HG03354 (cell line): Measurements from ENCODE around the gene SIRT3.

Experiments used
- ATAC-seq: cut with Tn5 transposase; IDR thresholded peaks from one replicate; pipeline ENCODE4 v1.9.1; 2021; ENCODE audit warnings: mild to moderate bottlenecking; ENCODE audit not compliant: unreplicated experiment, poor library complexity, severe bottlenecking

SIRT3 gene

GRCh38 chr11:235997-236773, at the start of gene SIRT3:
Gene SIRT3 (minus strand): TSS chr11:236342. CDS start chr11:236328, 14 bp downstream.
- peak; percentile 84 for ATAC-seq

GRCh38 chr11:285894-286220, 49.7 kb upstream of the SIRT3 start:
- ATAC-seq, result no peak

GRCh38 chr11:285021-285893, 49.1 kb upstream of the SIRT3 start:
- ATAC-seq, result no peak

- no peak for ATAC-seq
Measured at GRCh38 chr11:284105-285020, 48.2 kb upstream of the SIRT3 start.

- ATAC-seq, result no peak
Measured at GRCh38 chr11:283405-284104, 47.4 kb upstream of the SIRT3 start.

DNA sequence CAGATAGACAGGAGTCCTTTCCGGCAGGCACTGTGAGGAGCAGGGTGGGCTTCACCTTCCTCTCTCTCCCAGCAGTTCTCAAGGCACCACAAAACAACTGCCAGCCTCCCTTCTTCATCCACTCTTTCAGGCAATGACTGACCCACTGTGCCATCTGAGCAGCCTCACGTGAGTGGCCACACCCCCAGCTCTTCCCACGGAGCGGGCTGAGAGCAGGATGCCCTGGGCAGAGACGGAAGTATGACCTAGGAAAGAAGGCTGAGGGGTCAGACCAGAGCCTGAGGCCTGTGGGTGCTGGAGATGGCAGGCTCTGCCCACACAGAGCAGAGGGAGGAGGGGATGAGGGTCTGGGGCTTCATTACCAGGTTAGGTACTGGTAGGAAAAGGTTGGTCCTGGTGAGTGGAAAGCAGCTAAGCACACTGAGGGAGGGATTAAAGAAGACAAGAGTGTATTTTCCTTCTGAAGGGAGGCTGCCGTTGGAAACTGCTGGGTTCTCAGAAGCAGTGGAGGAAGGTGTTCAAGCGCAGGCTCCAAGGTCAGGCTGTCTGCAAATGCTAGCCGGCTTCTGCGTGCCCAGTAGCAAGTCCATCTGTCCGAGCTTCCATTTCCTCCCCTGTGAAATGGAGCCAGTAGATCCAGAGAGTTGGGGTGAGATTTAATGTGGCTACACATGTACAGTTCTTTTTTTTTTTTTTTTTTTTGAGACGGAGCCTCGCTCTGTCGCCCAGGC, 46.7 kb upstream of the SIRT3 start:
- no peak for ATAC-seq

DNA sequence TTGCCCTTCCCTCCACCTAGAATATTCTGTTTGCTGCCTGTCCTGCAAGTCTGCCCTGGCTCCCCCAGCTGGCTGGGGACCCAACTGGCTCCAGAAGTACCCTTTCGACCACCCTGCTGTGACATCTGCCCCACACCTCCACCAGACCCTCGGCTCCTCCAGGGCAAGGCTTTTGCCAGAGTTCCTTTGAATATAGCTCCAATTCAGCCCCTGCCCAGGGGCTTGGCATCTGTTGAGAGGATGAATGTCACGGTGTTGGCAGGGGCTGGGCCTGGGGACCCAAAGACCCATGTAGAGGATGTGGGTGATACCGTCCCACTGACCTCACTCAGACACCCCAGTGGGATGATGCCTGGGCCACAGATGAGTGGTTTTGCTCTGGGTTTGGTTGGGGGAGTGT, 46.0 kb upstream of the SIRT3 start:
- ATAC-seq, result no peak

DNA sequence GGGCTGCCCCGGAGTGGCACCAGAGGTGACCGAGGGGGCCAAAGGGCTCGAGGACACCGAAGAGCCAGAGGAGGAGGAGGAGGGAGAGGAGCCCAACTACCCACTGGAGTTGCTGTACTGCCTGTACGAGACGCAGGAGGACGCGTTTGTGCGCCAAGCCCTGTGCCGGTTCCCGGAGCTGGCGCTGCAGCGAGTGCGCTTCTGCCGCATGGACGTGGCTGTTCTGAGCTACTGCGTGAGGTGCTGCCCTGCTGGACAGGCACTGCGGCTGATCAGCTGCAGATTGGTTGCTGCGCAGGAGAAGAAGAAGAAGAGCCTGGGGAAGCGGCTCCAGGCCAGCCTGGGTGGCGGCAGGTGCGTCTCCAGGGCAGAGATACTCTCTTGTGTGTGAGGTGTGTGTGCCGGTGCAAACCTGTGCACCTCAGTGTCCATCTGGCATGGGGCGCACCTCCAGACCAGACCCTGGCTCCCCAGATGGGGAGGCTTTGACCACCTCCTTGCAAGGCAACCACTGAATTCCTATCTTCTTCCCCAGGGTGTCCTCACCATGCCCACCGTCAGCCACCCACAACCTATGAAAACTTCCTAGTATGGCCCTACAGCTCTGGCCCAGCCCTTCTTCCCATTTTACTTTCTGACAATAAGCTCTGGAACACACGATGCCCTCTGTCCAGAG, 45.5 kb upstream of the SIRT3 start:
- no peak for ATAC-seq

DNA sequence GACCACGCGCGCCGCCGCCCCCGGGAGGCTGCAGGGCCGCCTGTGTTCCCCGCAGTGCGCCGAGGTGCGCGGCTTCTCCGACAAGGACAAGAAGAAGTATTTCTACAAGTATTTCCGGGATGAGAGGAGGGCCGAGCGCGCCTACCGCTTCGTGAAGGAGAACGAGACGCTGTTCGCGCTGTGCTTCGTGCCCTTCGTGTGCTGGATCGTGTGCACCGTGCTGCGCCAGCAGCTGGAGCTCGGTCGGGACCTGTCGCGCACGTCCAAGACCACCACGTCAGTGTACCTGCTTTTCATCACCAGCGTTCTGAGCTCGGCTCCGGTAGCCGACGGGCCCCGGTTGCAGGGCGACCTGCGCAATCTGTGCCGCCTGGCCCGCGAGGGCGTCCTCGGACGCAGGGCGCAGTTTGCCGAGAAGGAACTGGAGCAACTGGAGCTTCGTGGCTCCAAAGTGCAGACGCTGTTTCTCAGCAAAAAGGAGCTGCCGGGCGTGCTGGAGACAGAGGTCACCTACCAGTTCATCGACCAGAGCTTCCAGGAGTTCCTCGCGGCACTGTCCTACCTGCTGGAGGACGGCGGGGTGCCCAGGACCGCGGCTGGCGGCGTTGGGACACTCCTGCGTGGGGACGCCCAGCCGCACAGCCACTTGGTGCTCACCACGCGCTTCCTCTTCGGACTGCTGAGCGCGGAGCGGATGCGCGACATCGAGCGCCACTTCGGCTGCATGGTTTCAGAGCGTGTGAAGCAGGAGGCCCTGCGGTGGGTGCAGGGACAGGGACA, 44.8 kb upstream of the SIRT3 start:
- ATAC-seq, result no peak

GRCh38 chr11:279966-280705, 44.0 kb upstream of the SIRT3 start:
- ATAC-seq, result no peak

DNA sequence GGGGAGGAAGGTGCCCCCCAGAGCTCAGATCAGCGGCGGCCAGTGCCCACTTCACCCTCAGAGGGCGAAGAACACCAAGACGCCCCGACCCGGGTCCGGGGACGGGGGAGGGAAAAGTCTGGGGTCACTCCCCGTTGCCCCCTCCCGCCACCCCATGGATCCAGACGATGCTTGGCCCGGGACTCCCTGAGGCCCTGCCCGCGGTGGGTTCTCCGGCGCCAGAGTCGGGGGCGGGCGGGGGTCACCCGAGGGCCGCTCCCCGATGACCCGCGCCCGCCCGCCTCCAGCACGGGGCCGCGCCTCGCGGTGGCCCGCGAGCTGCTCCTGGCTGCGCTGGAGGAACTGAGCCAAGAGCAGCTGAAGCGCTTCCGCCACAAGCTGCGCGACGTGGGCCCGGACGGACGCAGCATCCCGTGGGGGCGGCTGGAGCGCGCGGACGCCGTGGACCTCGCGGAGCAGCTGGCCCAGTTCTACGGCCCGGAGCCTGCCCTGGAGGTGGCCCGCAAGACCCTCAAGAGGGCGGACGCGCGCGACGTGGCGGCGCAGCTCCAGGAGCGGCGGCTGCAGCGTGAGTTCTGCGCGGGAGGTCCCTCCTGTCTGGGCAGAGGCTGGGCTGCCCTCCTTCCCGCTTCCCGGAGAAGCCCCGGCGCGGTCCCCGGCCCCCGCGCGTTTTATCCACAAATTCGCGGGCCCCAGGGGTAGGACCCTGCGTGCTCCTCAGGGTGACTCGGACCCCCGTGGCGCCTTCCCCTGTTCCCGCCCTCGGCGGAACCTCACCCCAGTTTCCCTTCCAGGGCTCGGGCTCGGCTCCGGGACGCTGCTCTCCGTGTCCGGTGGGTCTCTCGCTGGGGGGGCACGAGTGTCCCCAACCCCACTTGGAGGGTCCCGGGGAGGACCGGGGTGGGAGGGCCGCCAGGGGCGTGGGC, 43.2 kb upstream of the SIRT3 start:
- no peak for ATAC-seq

DNA sequence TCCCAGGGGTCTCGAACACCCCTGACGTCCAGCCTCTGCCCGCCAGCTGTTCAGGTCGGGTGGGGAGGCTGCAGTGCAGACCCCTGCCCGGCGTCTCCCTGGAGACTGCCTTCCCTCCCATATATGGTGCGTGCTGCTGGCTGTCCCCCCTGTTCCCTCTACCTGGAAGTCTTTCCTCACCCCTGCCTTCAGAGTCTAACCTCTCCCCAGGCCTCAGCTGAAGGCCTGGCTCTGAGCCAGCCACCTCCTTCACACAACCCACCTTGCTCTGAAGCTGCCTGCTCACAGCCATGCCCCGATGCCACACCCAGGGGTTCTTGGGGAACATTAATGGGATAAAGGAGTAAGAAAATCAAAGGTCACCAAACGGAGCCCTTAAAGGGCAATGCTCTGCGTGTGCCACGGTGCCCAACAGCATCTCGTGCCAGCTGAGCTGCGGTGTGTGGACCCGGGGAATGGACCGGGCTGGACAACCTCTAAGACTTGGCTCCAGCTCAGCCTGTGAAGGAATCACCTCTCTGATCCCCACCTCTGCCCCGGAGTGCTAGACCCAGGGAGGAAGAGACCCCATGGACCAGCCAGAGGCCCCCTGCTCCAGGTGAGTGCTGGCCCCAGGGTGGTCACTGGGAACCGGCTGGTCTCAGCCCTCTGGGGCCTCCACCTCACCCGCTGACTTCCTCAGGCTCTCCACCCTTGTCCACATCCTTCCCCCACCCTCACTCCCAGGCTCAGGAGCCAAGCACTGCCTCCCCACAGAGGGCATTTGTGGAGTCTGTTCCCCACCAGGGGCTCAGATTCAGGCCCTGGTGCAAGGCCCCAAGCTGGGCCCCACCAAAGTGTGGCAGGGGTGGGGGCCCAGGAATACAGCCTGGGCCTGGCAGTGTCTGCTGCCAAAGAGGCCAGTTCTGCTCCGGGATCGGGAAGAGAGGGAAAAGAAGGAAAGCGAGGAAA, 42.1 kb upstream of the SIRT3 start, which contains the start of gene NLRP6:
NLRP6 (plus strand) TSS at position 407 of the 951 bp plus-strand sequence; CDS start at position 570, 163 bp downstream.
- ATAC-seq, result no peak

GRCh38 chr11:276219-276618, 40.1 kb upstream of the SIRT3 start:
- no peak for ATAC-seq

DNA sequence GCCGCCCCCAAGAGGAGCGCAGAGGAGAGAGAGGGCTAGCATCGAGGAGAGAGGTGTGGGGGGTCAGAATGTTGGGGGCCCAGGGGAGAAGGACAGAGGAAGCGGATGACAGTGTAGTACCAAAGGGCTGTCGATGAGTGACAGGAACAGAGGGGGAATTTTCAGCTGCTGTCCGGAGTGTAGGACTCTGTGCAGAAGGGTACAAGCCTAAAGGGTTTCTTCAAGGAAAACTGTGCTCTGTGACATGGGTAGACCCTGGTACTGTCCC, 36.7 kb upstream of the SIRT3 start:
- no peak for ATAC-seq
